Duodenal mucosa (tissue), 2 donors: ENCODE measurements around the gene CYFIP2.

ENCODE experiments used
- H3K27ac ChIP-seq: one replicate; pipeline ENCODE4 v1.7.0; 2013; ENCODE audit warnings: low read depth, low read length
- H3K27me3 ChIP-seq, 2 donors: one replicate each; pipeline ENCODE4 v1.7.0; 2013; ENCODE audit warnings: low read length in 2 of 2, control low read depth in 1 of 2; ENCODE audit not compliant: insufficient read depth in 2 of 2, control insufficient read depth in 1 of 2
- H3K36me3 ChIP-seq, 2 donors: one replicate each; pipeline ENCODE4 v1.7.0; 2013; ENCODE audit warnings: low read length in 2 of 2, control low read depth in 1 of 2; ENCODE audit not compliant: insufficient read depth in 2 of 2, control insufficient read depth in 1 of 2
- H3K4me1 ChIP-seq, 2 donors: one replicate each; pipeline ENCODE4 v1.7.0; 2013; ENCODE audit warnings: low read length in 2 of 2, control low read depth in 1 of 2; ENCODE audit not compliant: insufficient read depth in 2 of 2, control insufficient read depth in 1 of 2
- H3K4me3 ChIP-seq, 2 donors: one replicate each; pipeline ENCODE4 v1.7.0; 2013; ENCODE audit warnings: low read length in 2 of 2, low read depth in 1 of 2
- H3K9ac ChIP-seq, 2 donors: one replicate each; pipeline ENCODE4 v1.7.0; 2013; ENCODE audit warnings: low read length in 2 of 2, low read depth in 1 of 2
- H3K9me3 ChIP-seq, 2 donors: one replicate each; pipeline ENCODE4 v1.7.0; 2013; ENCODE audit warnings: low read length in 2 of 2, control low read depth in 1 of 2; ENCODE audit not compliant: control insufficient read depth in 1 of 2

CYFIP2 gene

DNA sequence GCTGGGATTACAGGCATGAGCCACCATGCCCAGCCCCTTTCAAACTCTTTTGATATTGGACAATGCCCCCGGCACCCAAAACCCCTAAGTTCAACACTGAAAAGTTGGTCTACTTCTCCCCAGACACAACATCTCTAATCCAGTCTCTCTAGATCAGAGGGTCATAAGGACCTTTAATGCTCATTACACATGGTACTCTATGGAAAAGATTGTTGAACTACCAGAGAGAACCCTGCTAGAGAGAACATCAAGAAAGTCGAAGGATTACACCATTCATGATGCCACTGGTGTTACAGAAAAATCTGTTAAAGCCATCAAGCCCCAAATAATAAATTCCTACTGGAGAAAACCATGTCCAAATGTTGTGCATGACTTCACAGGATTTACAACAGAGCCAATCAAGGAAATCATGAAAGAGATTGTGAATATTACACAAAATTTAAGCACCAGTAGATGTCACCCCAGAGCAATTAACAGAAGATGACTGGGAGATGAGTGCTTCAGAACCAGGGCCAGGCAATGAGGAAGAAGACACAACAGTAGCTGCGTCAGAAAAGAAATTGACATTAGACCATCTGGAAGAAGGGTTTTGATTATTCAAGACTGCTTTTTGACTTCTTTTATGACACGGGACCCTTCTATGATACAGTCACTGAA is 165.7 kb downstream of the CYFIP2 start:
- peaks cover 0 to 4% of the 10 kb centered on the region in 2 donors for H3K4me1 ChIP-seq
- no peaks in the 10 kb centered on the region for H3K27me3 ChIP-seq
- H3K9me3 ChIP-seq = no peaks in the 10 kb centered on the region
- no peaks in the 10 kb centered on the region for H3K36me3 ChIP-seq
- no peak overlapping the region for H3K27ac ChIP-seq
- H3K4me3 ChIP-seq = no peak overlapping the region
- H3K9ac ChIP-seq = no peak overlapping the region

- Histone ChIP-seq H3K4me1 (peaks cover 0 to 4% of the 10 kb centered on the region in 2 donors), H3K27me3 (no peaks in the 10 kb centered on the region), H3K27ac (no peak overlapping the region), H3K36me3 (no peaks in the 10 kb centered on the region), H3K9ac (no peak overlapping the region), H3K9me3 (no peaks in the 10 kb centered on the region), H3K4me3 (no peak overlapping the region)
These were observed 168.2 kb downstream of the CYFIP2 start for GRCh38 chr5:157434096-157434495.

DNA sequence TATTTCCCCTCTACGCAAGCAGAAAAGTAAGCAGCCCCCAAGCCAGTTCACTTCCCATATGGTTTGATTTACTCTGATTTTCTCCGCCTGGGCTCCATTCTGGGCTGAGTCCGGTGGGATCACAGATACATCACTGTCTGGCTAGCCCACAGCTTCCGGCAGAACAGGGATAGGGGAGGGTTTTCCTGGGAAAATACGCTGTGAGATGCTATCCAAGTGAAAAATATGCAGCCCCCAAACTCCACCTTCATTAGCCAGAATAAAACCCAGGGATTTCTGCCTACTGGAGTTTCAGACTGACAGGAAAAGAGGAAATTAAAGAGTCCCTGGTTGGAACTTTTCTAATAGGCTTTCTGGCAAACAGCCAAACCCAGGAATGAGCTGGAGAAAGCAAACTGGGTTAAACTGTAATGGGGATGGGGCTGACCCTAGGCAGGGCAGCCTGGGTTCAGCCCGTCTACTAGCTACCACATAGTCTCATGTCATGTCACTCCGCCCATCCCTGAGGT is 177.2 kb downstream of the CYFIP2 start:
- H3K9me3 ChIP-seq = no peaks in the 10 kb centered on the region
- no peak overlapping the region for H3K4me3 ChIP-seq
- H3K9ac ChIP-seq = no peak overlapping the region
- H3K36me3 ChIP-seq = no peaks in the 10 kb centered on the region
- H3K27ac ChIP-seq = no peak overlapping the region
- H3K4me1 ChIP-seq = peaks cover 4 to 5% of the 10 kb centered on the region in 2 donors
- no peaks in the 10 kb centered on the region for H3K27me3 ChIP-seq

- no peak overlapping the region for H3K9ac ChIP-seq
These were observed 178.3 kb downstream of the CYFIP2 start for GRCh38 chr5:157444224-157444623.

More at GRCh38 chr5:157444224-157444623, 178.3 kb downstream of the CYFIP2 start:
- no peak overlapping the region for H3K27ac ChIP-seq
- H3K27me3 ChIP-seq = no peaks in the 10 kb centered on the region
- H3K4me1 ChIP-seq = peaks cover 4 to 5% of the 10 kb centered on the region in 2 donors
- no peaks in the 10 kb centered on the region for H3K9me3 ChIP-seq
- no peaks in the 10 kb centered on the region for H3K36me3 ChIP-seq
- H3K4me3 ChIP-seq = no peak overlapping the region
